H54 (cell line): Measurements from ENCODE around the gene FGF9.

Experiments used
- DNase-seq: peaks from one replicate; pipeline ENCODE4 v3.0.0; 2011; ENCODE audit warnings: low spot score, mixed read lengths; ENCODE audit not compliant: insufficient read length
- FAIRE-seq: peaks from 3 replicates; lab custom pipeline; 2011; peaks lifted over from hg19 to GRCh38; lab: Jason Lieb, UNC
- POLR2A ChIP-seq: IDR thresholded peaks from 2 replicates; pipeline ENCODE4 v1.6.1; 2011; ENCODE audit warnings: low read depth, mild to moderate bottlenecking, low read length

The FGF9 gene

DNA sequence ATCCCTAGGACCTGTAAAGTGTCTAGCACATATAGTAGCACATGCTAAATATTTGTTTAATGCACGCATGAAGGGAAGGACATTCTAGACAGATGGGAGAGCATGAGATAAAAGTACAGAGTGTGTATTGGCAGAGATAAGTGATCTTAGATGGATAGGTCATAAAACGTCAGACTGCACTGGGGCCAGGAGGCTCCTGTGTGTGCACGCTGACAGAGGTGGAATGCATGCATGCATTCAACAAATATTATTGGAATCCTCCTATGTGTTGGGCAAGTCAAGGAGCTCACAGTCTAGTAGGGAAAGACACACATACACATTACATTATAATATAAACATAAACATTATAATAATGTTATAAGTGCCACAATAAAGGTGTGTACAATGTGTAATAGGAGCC, 73.3 kb downstream of the FGF9 start:
- FAIRE-seq (no peak), DNase-seq (no peak)
- TF ChIP-seq POLR2A: no peak

DNA sequence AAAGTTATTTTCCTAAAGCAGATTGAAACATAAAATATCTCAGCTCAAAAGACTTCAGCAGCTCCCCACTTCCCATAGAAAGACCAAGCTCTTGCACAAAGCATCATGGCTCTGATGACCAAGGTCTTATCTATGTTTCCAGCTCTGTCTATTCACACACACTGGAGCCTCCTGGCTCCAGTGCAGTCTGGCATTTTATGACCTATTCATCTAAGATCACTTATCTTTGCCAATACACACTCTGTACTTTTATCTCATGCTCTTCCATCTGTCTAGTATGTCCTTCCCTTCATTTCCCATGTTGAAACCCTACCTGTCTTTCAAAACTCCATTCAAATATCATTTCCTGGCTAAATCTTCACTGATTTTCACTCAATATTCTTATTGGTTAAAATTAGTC, 74.4 kb downstream of the FGF9 start:
- FAIRE-seq: no peak
- TF ChIP-seq POLR2A: no peak

DNA sequence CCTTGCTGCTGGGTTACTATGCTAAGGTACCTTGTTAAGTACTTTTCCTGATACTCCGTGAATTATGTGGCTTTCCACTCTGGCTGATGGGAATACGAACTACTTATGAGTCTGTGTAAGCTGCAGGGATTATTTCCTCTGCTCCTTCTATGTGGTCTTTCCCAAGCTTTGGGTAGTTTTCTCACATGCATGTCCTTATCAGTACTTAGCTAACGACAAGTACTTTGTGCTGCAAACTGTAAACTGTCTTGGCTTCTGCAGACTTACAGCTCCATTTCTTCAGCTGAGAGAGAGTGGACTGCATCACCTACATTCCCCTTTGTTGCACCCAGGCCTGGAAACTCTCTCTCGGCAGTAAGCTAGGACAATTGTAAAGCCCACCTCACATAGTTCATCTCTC, 76.6 kb downstream of the FGF9 start:
- TF ChIP-seq POLR2A: no peak
- FAIRE-seq: no peak
- no peak for DNase-seq

More for the DNA sequence above, 74.4 kb downstream of the FGF9 start:
- no peak for DNase-seq

DNA sequence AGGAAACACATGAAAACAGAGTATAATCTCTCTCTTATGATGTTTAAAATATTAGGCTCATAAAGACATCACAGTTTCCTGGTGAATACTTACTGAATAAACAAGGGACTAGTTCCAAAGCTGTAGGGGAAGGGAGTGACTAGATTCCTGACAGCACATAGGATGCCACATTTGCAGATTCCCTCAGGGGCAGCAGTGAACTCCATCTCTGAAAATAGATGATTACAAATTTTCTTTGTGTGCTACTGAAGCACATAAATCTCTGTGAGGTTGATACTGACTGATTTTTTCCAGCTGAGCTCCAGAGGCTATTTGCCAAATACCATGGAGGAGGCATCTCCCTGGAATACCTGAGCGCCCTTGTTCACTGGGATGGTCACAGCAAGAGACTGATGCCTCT, 77.3 kb downstream of the FGF9 start:
- FAIRE-seq: no peak
- DNase-seq: no peak
- no peak for TF ChIP-seq POLR2A

DNA sequence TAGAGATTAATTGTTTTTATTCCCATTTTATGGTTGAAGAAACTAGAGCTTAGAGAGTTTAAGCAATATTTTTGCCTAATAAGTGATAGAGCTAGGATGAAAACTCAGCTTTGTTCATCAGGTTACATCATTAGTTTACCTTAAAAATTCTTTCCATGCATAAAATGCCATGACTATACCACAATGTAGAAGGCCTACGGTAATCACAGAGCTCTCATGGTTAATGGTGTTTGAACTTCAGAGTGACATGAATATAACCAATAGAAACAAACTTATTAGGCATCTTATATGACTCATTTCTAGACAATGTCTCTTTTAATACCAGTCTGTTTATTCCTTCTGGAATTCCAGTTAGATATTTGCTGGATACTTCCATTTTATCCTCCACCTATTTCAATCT, 78.5 kb downstream of the FGF9 start:
- TF ChIP-seq POLR2A: no peak
- FAIRE-seq (no peak), DNase-seq (no peak)

DNA sequence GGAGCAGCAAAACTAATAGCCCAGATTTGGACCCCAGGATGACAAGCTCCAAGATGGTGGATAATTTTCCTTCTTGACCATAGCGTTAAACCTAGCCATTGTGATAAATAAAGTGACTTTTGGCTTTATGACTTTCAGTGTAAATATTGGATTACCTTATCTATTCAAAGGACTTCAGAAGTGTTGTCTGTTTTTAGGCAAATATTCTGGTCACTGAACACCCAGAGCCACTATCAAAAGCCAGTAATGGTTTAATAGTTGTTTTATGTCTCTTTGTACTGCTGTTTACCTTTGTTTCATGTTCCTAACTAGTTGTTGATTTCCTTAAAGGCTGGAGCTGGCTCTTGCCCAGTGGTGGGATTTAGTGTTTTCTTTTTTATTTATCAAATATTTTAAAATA, 81.6 kb downstream of the FGF9 start:
- TF ChIP-seq POLR2A: no peak
- no peak for FAIRE-seq

DNA sequence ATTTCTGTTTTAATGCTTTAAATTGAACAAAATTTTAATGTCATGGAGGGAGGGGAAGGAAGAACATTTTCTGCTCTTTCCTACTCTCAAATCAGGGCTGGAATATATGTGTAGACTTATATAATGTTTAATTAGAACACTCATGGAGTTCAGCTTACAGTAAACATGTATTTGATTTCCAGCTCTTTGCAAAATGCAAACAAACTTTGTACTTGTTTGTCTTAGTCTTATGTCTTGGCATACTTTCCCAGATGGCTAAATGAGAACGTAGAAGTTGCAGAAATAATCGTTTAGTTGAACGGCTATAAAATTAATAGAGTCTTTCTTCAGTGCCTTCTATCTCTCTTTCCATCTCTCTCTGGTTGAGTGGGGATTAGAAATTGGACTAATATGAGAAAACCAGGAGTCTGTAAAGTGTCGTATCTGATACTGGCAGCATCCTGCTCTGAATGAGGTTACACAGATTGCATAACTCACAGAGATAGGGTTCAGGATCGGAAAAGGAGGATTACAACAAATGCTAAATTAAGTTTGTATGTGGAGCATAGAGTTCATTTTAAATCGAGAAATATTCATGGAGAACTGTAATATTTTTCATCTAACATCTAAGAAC, 82.3 kb downstream of the FGF9 start:
- DNase-seq (no peak), FAIRE-seq (no peak)
- TF ChIP-seq POLR2A: no peak

More for the DNA sequence above, 81.6 kb downstream of the FGF9 start:
- DNase-seq: no peak
